GM18508 (cell line): ENCODE measurements around the gene ZNF35.

Experiments used
- ATAC-seq: cut with Tn5 transposase; IDR thresholded peaks from one replicate; pipeline ENCODE4 v1.9.1; 2021; ENCODE audit warnings: moderate number of reproducible peaks; ENCODE audit not compliant: insufficient read depth, unreplicated experiment

The ZNF35 gene

GRCh38 chr3:44682182-44682896 lies 33.8 kb downstream of the ZNF35 start:
- ATAC-seq, result no peak

GRCh38 chr3:44685128-44685800 lies 36.7 kb downstream of the ZNF35 start:
- ATAC-seq, result no peak

DNA sequence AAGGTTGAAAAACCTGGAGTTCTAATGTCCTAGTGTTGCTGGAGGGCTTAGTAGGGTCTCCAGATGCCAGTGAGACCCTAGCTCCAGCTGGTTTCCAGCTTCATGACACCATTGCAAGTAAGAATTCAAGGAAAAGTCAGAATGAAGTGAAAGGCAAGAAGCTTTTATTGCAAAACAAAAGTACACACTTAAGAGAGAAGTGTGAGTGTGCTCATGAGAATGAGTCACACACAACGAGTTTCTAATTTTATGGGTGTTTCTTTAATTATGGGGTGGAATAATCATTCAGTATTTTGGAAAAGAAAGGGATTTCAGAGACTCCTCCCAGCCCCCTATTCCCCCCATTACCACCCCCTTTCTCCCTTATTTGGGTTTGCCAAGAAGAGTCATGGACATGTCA lies 39.4 kb downstream of the ZNF35 start:
- no peak for ATAC-seq
